Esophagus muscularis mucosa (tissue), 4 donors: Measurements from ENCODE around the gene DAB2. TPM values are rescaled to one million over a fixed set of nuclear protein-coding genes. Genes with fewer than 3 reads are reported as not detected.

Experiments
- DNase-seq: peaks from one replicate; pipeline ENCODE4 v3.0.0-alpha.2; 2017; ENCODE audit errors: extremely low spot score
- H3K27ac ChIP-seq, 4 donors: fragments of 200-600 bp; sonication (generic); replicated peaks in 1 of 4; 1 replicate in 3 of 4; 2 replicates in 1 of 4; pipeline ENCODE4 v1.5.1; 2016 to 2019; ENCODE audit warnings: mild to moderate bottlenecking in 1 of 4
- H3K27me3 ChIP-seq, 4 donors: fragments of 200-600 bp; sonication (generic); one replicate each; pipeline versions ENCODE4 v1.5.1 to v1.6.0; 2016 to 2019
- H3K36me3 ChIP-seq, 4 donors: fragments of 200-600 bp; sonication (generic); one replicate each; pipeline ENCODE4 v1.5.1; 2016 to 2019
- H3K4me1 ChIP-seq, 4 donors: fragments of 200-600 bp; sonication (generic); one replicate each; pipeline ENCODE4 v1.5.1; 2016 to 2019
- H3K4me3 ChIP-seq, 4 donors: fragments of 200-600 bp; sonication (generic); 1 replicate in 2 of 4; 2 replicates in 2 of 4; pipeline ENCODE4 v1.5.1; 2016 to 2019; ENCODE audit warnings: mild to moderate bottlenecking in 4 of 4, moderate library complexity in 1 of 4
- H3K9me3 ChIP-seq, 4 donors: fragments of 200-600 bp; sonication (generic); 1 replicate in 3 of 4; 2 replicates in 1 of 4; pipeline ENCODE4 v1.5.1; 2016 to 2019
- EP300 ChIP-seq: sonication (generic); formaldehyde crosslinking; IDR thresholded peaks from one replicate; pipeline ENCODE4 v1.6.1; 2017; ENCODE audit warnings: antibody characterized with exemption
- POLR2A ChIP-seq: fragments of 450-650 bp; IDR thresholded peaks from one replicate; pipeline ENCODE4 v1.6.1; 2017; ENCODE audit warnings: antibody characterized with exemption, moderate library complexity, mild to moderate bottlenecking, low read depth
- POLR2AphosphoS5 ChIP-seq, 2 donors: sonication (generic); formaldehyde crosslinking; IDR thresholded peaks; one replicate each; pipeline ENCODE4 v1.6.1; 2017; ENCODE audit warnings: antibody characterized with exemption in 2 of 2
- WGBS: methylation state at CpG from one replicate; pipeline ENCODE4 v1.1.5; 2018; 5-methylcytosine and 5-hydroxymethylcytosine counted together
- intact Hi-C: fragments of 100-400 bp; cut with DNase I; formaldehyde crosslinking; loops from one replicate; pipeline ENCODE4 v1.15.1; 2023
- total RNA-seq, 4 donors: library from RNA; depleted of rRNA; stranded (reverse); fragments of >200 nt; gene quantifications; one replicate each; pipeline versions ENCODE4 v1.1.0 to v1.2.1, GENCODE V29; 2016
- TF ChIP-seq, protein P1 (sequence below), 3 experiments: fragments of 200-600 bp in 2 of 3; fragments of 450-650 bp in 1 of 3; sonication (generic) in 2 of 3; IDR thresholded peaks; one replicate each; pipeline ENCODE4 v1.5.1; 2017 to 2019; ENCODE audit warnings: antibody characterized with exemption in 3 of 3, mild to moderate bottlenecking in 2 of 3, moderate library complexity in 1 of 3

The DAB2 gene
- total RNA-seq, 4 donors from 2014 or later, result 48.7 to 84.3 (median 55.1) TPM

DNA sequence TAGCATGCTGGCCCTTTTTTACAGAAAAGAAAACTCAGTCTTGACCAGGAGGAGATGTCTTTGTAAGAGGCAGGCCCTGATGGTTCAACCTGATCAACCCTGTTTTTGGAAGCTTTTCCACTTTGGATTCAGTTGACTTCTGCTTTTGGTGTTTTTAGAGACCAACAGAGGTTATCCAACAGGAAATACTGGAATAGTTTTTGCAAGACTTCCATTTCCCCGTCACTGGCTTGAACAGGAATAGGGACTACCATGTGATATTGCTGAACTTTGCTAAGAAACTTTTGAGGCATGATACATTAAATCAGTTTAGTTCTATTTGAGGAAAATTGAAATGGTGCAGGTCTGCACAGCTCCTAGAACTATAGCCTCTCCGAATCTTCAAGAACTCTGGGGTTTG is 17.1 kb upstream of the DAB2 start:
- WGBS, result 47% methylated on average over 2 of the region's 2 CpGs
- H3K36me3 ChIP-seq, result no peaks in the 10 kb centered on the region
- H3K27ac ChIP-seq, result no peak overlapping the region
- H3K4me1 ChIP-seq, result peaks cover 0 to 9% (median 7%) of the 10 kb centered on the region in 4 donors
- DNase-seq, result no peak
- intact Hi-C loops, result no loop called here
- no peak for TF ChIP-seq EP300
- TF ChIP-seq POLR2A, result no peak
- TF ChIP-seq, protein P1, sequence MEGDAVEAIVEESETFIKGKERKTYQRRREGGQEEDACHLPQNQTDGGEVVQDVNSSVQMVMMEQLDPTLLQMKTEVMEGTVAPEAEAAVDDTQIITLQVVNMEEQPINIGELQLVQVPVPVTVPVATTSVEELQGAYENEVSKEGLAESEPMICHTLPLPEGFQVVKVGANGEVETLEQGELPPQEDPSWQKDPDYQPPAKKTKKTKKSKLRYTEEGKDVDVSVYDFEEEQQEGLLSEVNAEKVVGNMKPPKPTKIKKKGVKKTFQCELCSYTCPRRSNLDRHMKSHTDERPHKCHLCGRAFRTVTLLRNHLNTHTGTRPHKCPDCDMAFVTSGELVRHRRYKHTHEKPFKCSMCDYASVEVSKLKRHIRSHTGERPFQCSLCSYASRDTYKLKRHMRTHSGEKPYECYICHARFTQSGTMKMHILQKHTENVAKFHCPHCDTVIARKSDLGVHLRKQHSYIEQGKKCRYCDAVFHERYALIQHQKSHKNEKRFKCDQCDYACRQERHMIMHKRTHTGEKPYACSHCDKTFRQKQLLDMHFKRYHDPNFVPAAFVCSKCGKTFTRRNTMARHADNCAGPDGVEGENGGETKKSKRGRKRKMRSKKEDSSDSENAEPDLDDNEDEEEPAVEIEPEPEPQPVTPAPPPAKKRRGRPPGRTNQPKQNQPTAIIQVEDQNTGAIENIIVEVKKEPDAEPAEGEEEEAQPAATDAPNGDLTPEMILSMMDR (IDR thresholded peaks at IDR 0.05), result no peak
- no peak for TF ChIP-seq POLR2AphosphoS5 (IDR thresholded peaks at IDR 0.05)
- no peaks in the 10 kb centered on the region for H3K9me3 ChIP-seq
- no peak overlapping the region for H3K4me3 ChIP-seq
- no peaks in the 10 kb centered on the region for H3K27me3 ChIP-seq

DNA sequence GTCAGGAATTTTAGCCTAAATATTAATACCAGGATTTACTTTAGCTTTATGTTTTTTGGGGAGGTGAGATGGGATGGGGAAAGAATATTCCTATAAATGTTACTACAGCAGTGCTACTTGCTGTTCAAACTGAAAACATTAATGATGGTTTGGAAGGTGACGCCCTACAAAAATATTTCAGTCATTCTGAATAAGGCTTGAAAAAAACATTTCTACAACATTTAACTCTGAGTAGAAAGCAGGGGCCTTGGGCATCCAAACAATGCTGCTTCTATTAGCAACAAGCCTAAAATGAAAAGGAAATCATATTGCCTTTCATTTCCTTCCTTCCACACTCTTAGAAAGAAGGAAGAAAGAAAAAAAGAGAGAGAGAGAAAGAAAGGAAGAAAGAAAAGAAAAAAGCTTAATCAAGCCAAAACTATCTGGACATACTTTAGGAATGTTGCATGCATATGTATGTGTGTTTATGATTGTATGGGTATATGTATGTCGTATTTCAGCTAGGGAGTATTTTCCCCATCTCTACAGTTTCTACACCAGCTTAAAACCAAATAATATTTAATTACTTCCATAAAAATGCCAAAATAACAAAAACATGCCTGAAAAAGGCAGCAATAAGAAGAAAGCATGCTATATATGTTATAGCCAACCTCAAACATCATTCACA is 16.3 kb upstream of the DAB2 start:
- Histone ChIP-seq H3K36me3 (no peaks in the 10 kb centered on the region), H3K9me3 (no peaks in the 10 kb centered on the region), H3K4me1 (peaks cover 0 to 9% (median 7%) of the 10 kb centered on the region in 4 donors), H3K4me3 (no peak overlapping the region), H3K27ac (no peak overlapping the region), H3K27me3 (no peaks in the 10 kb centered on the region)
- TF ChIP-seq POLR2AphosphoS5 (IDR thresholded peaks at IDR 0.05) (no peak), POLR2A (no peak), EP300 (no peak)
- TF ChIP-seq, protein P1 (IDR thresholded peaks at IDR 0.05), result no peak
- no peak for DNase-seq
- intact Hi-C loops, result no loop called here
- WGBS, result 84% methylated on average over 2 of the region's 2 CpGs

DNA sequence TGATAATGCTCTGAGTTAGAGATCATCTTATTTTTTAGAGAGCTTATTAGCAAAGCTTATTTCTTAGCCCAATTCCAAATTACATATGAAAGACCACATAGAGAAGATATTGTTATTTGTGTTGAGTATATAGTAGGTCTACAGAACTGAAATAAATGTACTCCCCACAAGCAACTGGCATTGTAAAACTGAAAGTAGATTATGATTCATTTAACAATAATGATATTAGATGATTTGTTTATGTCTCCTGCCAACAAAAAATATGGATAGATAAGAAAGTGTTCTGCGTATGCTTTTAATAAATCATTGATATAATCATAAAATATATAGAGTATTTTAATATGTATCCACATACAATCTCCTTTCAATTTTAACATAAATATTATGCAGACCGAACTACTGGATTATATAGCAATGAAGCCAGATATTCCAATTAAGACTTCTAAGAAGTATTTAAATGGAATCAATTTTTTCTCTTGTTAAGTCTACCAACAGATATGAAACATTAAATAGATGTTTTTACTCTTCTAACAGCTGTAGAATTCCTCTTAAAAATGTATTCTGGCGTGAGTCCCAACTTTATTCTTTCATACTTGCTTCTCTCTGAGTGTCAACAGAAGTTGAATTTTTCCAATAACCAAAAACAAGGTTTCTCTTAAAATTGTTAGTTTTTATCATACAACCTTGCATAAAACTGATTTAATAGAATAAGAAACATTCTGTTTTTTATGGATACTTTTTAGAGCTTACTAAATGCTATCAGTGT is 15.6 kb upstream of the DAB2 start:
- intact Hi-C loops, result no loop called here
- DNase-seq, result no peak
- H3K9me3 ChIP-seq, result no peaks in the 10 kb centered on the region
- H3K4me1 ChIP-seq, result peaks cover 0 to 9% (median 7%) of the 10 kb centered on the region in 4 donors
- TF ChIP-seq POLR2AphosphoS5 (IDR thresholded peaks at IDR 0.05), result no peak
- TF ChIP-seq EP300, result no peak
- TF ChIP-seq, protein P1 (IDR thresholded peaks at IDR 0.05), result no peak
- TF ChIP-seq POLR2A, result no peak
- H3K27me3 ChIP-seq, result no peaks in the 10 kb centered on the region
- H3K27ac ChIP-seq, result no peak overlapping the region
- H3K4me3 ChIP-seq, result no peak overlapping the region
- no peaks in the 10 kb centered on the region for H3K36me3 ChIP-seq
- WGBS, result 67% methylated on average over 3 of the region's 3 CpGs

DNA sequence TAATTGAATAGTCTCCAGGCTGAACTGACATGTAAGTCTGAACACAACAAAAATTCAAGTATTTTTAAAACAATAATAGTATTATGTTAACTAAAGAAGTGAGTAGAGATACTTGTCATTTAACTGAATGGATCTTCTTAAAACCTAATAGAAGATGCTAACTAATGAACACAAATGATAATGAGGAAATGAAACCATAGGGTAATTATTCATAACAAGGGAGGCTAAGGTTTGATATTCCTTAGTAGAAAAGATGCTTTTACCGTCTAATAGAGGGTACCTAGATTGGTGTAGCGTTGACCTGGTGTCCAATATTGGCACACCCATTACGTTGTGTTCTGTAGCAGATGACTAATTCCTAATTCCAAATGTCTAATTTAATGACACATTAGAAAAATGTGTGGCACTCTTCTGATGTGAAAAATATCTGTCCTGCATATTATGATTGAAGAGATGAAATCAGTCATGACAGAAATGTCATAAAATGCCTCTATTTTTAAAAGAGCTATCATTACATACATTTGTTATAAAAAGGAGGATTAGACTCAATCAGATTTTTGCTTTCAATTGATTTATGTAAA is 14.9 kb upstream of the DAB2 start:
- intact Hi-C loops, result no loop called here
- no peak overlapping the region for H3K4me3 ChIP-seq
- no peak overlapping the region for H3K27ac ChIP-seq
- no peaks in the 10 kb centered on the region for H3K9me3 ChIP-seq
- H3K4me1 ChIP-seq, result peaks cover 0 to 9% (median 7%) of the 10 kb centered on the region in 4 donors
- DNase-seq, result no peak
- TF ChIP-seq POLR2AphosphoS5 (IDR thresholded peaks at IDR 0.05) (no peak), EP300 (no peak), POLR2A (no peak)
- TF ChIP-seq, protein P1 (IDR thresholded peaks at IDR 0.05), result no peak
- H3K27me3 ChIP-seq, result no peaks in the 10 kb centered on the region
- no peaks in the 10 kb centered on the region for H3K36me3 ChIP-seq
- WGBS, result 75% methylated on average over 3 of the region's 3 CpGs
